Muscle of leg (tissue), 11 donors: ENCODE data around the gene CSTPP1. TPM values are rescaled to one million over a fixed set of nuclear protein-coding genes. Genes with fewer than 3 reads are reported as not detected.
"Not testable (repeated sequence)": the region's sequence is repeated elsewhere in the genome, so short reads cannot be mapped to it uniquely, and the experiment has no call there.

Experiments used
- DNase-seq: peaks from one replicate; pipeline ENCODE4 v3.0.0; 2013
- H3K27ac ChIP-seq: one replicate; pipeline ENCODE4 v1.5.1; 2013; ENCODE audit warnings: mild to moderate bottlenecking, low read length, control low read depth
- H3K27me3 ChIP-seq: one replicate; pipeline ENCODE4 v1.6.1; 2013; ENCODE audit warnings: low read length; ENCODE audit not compliant: control insufficient read depth, insufficient read depth
- H3K36me3 ChIP-seq: one replicate; pipeline ENCODE4 v1.6.1; 2013; ENCODE audit warnings: low read length; ENCODE audit not compliant: control insufficient read depth, insufficient read depth
- H3K4me1 ChIP-seq: one replicate; pipeline ENCODE4 v1.6.1; 2013; ENCODE audit warnings: low read length; ENCODE audit not compliant: control insufficient read depth, insufficient read depth
- H3K4me3 ChIP-seq: one replicate; pipeline ENCODE4 v1.5.1; 2013; ENCODE audit warnings: low read length, control low read depth
- H3K9me3 ChIP-seq: replicated peaks from 2 replicates; pipeline ENCODE4 v1.6.1; 2013; ENCODE audit warnings: low read depth, low read length; ENCODE audit not compliant: control insufficient read depth
- WGBS: methylation state at CpG from one replicate; pipeline ENCODE4 v1.1.5; 2013; ENCODE audit warnings: missing lambda C conversion rate; ENCODE audit not compliant: insufficient coverage; 5-methylcytosine and 5-hydroxymethylcytosine counted together
- polyA plus RNA-seq, 8 donors: library from polyadenylated mRNA; unstranded; fragments of 120-200 nt; gene quantifications; one replicate each; pipeline versions ENCODE4 v1.2.1 to v1.2.3, GENCODE V29; 2013; ENCODE audit warnings: inconsistent platforms in 1 of 8, low replicate concordance in 1 of 8; ENCODE audit not compliant: insufficient read length in 8 of 8, insufficient read depth in 1 of 8
- total RNA-seq: library from RNA; stranded (reverse); fragments of 120-200 nt; gene quantifications from one replicate; pipeline ENCODE4 v1.2.4, GENCODE V29; 2013

Gene CSTPP1
- total and polyA plus RNA-seq, 9 donors: 14.1 to 23.9 (median 23.1) TPM

DNA sequence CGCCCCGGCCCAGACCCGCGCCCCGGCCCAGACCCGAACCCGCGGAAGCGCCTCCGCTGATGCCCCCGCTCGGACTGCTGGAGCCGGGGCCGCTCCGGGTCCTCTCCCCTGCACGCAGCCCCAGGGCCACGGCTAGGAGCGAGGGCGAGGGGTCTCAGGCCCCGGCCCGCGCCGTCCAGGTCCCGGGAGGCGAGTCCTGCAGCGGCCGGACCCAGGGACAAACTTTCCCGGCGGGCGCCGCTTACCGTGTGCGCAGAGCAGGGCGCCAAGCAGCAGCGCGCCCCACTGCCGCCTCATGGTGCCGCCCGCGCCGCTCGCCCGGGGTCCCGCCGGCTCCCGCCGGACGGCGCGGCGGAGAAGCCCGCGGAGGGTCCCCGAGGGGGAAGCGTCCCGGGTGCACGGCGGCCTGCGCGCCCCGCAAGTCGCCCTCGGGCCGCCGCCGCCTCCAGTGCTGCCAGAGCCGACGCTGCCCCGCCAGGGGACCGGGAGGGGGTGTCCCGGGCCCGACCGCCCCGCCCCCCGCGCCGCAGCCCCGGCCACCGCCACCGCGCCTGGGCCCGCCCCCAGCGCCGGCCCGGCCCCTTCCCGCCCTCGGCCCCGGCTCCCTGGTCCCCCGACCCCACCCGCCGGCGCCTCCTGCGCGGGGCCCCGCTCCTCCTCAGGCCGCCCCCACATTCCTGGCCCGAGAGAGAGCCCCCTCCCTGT, 18.3 kb upstream of the CSTPP1 start, which contains the start of gene LRP4:
Gene LRP4 (minus strand): TSS at position 468 of the 705 bp plus-strand sequence. CDS start 171 bp downstream, at position 297.
- Histone ChIP-seq H3K27ac (peak within 1 kb of the TSS; percentile 89), H3K36me3 (no peaks in the 10 kb centered on the region), H3K9me3 (no peaks in the 10 kb centered on the region), H3K27me3 (peaks cover 15% of the 10 kb centered on the region), H3K4me3 (peak within 1 kb of the TSS; percentile 75), H3K4me1 (peaks cover 52% of the 10 kb centered on the region)
- WGBS: under 1% methylated on average over 91 of the region's 97 CpGs
- DNase-seq: peak; percentile 79

DNA sequence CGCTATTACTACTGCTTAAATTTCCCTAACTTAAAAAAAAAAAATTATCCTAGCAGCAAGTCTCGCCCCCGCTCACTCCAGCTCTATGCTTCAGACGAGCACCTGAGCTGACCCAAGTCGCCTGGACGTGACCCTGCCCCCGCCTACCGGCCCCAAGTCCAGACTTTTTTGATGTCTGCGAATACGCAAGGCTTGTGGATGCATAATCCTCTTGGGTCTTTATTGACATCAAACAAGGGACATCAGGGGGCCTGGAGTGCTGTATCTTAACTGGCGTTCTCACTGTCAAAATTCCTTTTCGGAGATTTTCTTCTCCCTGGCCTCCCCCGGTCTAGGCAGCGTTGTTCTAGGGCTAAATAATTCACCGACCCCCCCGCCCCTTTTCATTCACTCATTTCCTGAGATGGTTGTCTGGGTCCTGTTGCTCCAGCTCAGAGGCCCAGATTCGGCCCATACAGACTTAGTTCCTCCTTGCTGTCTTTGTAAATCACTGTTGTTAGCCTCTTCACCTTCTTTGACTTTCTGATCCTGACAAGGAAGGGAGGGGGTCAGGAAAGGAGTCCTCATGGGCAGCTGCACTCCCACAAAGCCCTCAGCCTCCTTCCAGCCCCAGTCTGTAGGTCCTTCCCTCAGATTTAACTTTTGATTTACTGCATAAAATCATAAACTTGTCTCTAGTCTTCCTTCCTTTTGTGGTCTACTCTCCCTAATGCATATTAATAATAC, 17.6 kb upstream of the CSTPP1 start:
- Histone ChIP-seq H3K9me3 (no peaks in the 10 kb centered on the region), H3K36me3 (no peaks in the 10 kb centered on the region), H3K4me3 (peak overlapping the region; percentile 30), H3K27me3 (peaks cover 15% of the 10 kb centered on the region), H3K27ac (peak overlapping the region; percentile 74), H3K4me1 (peaks cover 45% of the 10 kb centered on the region)
- 7% methylated on average over 15 of the region's 17 CpGs for WGBS
- DNase-seq: no peak

DNA sequence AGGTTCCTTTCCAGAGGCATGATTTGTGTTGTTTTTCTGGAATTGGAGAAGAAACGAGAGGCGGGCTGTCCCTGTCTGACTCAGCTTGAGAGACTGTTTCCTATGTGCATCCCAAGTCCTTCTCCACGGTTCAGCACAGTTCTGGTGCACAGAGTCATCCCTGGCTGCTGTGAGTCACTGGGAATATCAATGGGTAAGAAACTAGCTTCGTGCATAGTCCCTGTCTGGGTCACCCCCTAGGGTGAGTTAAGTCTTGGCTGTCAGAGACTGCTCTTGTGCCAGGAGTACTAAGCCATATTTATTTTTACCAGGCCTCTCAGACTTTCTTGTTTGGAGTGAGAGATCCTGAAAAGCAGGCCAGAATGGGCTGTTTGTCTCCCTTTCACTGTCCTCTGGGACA, 15.8 kb upstream of the CSTPP1 start:
- WGBS: no CpG with 5 or more reads among the region's 4 CpGs
- peak overlapping the region; percentile 37 for H3K27ac ChIP-seq

GRCh38 chr11:46927928-46928327, 8.6 kb upstream of the CSTPP1 start:
- H3K27me3 ChIP-seq, H3K9me3 ChIP-seq, H3K27ac ChIP-seq, H3K36me3 ChIP-seq, H3K4me1 ChIP-seq, DNase-seq, H3K4me3 ChIP-seq: not testable (repeated sequence)
- WGBS: 89% methylated on average over 3 of the region's 4 CpGs

More for the DNA sequence above, 15.8 kb upstream of the CSTPP1 start:
- H3K27me3 ChIP-seq: peaks cover 15% of the 10 kb centered on the region
- H3K9me3 ChIP-seq: no peaks in the 10 kb centered on the region
- H3K4me1 ChIP-seq: peaks cover 29% of the 10 kb centered on the region
- no peaks in the 10 kb centered on the region for H3K36me3 ChIP-seq
- DNase-seq: peak; percentile 82
- H3K4me3 ChIP-seq: no peak overlapping the region

- WGBS: no CpG with 5 or more reads among the region's 1 CpG
- H3K27me3 ChIP-seq: not testable (repeated sequence)
Observed at GRCh38 chr11:46928701-46929100, 7.9 kb upstream of the CSTPP1 start.

GRCh38 chr11:46930089-46930488, 6.5 kb upstream of the CSTPP1 start:
- H3K27ac ChIP-seq: no peak overlapping the region
- H3K4me3 ChIP-seq: no peak overlapping the region
- DNase-seq: no peak
- H3K27me3 ChIP-seq: no peaks in the 10 kb centered on the region
- no peaks in the 10 kb centered on the region for H3K4me1 ChIP-seq
- H3K36me3 ChIP-seq: no peaks in the 10 kb centered on the region
- no peaks in the 10 kb centered on the region for H3K9me3 ChIP-seq
- 86% methylated on average over 1 of the region's 1 CpG for WGBS

More at GRCh38 chr11:46928701-46929100, 7.9 kb upstream of the CSTPP1 start:
- H3K36me3 ChIP-seq, H3K4me1 ChIP-seq, H3K27ac ChIP-seq, H3K4me3 ChIP-seq, DNase-seq, H3K9me3 ChIP-seq: not testable (repeated sequence)

- Histone ChIP-seq H3K27ac (no peak overlapping the region), H3K9me3 (no peaks in the 10 kb centered on the region), H3K4me3 (no peak overlapping the region), H3K36me3 (no peaks in the 10 kb centered on the region), H3K27me3 (no peaks in the 10 kb centered on the region), H3K4me1 (peaks cover under 1% of the 10 kb centered on the region)
- DNase-seq: no peak
- no CpG with 5 or more reads among the region's 6 CpGs for WGBS
Observed at GRCh38 chr11:46942172-46942571, 5.6 kb downstream of the CSTPP1 start.

- no peaks in the 10 kb centered on the region for H3K4me1 ChIP-seq
- H3K36me3 ChIP-seq: no peaks in the 10 kb centered on the region
- no peak for DNase-seq
- H3K9me3 ChIP-seq: no peaks in the 10 kb centered on the region
- H3K4me3 ChIP-seq: no peak overlapping the region
- H3K27ac ChIP-seq: no peak overlapping the region
- H3K27me3 ChIP-seq: no peaks in the 10 kb centered on the region
- no CpG with 5 or more reads among the region's 4 CpGs for WGBS
Observed at GRCh38 chr11:46944356-46945075, 8.0 kb downstream of the CSTPP1 start.

- Histone ChIP-seq H3K9me3 (no peaks in the 10 kb centered on the region), H3K27ac (no peak overlapping the region), H3K36me3 (no peaks in the 10 kb centered on the region), H3K4me1 (no peaks in the 10 kb centered on the region), H3K4me3 (no peak overlapping the region), H3K27me3 (no peaks in the 10 kb centered on the region)
- 90% methylated on average over 2 of the region's 3 CpGs for WGBS
- DNase-seq: no peak
Observed at GRCh38 chr11:46947399-46948077, 11.0 kb downstream of the CSTPP1 start.
